HCT116 (cell line): ENCODE results near the gene ZFYVE27. TPM values are rescaled to one million over a fixed set of nuclear protein-coding genes. Genes with fewer than 3 reads are reported as not detected.

Experiments used
- ATAC-seq: fragments of 200-7000 bp; cut with Tn5 transposase; 2 replicates; pipeline ENCODE4 v1.9.1; 2020; ENCODE audit warnings: mild to moderate bottlenecking, moderate library complexity
- BruUV-seq: library from RNA; stranded (reverse); fragments of 400-500 nt; replicated peaks from 2 replicates; lab custom pipeline; 2021; lab: Mats Ljungman, UMichigan
- CTCF ChIA-PET: fragments of 300-600 bp; sonication (Branson Sonifier 250); formaldehyde crosslinking; loops from one replicate; lab custom pipeline; 2021; ENCODE audit warnings: antibody characterized with exemption; lab: Charles Lee
- POLR2A ChIA-PET: fragments of 300-600, 350-600 bp; sonication (Branson Sonifier 250); formaldehyde crosslinking; loops from one replicate; lab custom pipeline; 2021; ENCODE audit warnings: antibody characterized with exemption; lab: Charles Lee
- RAD21 ChIA-PET, 2 experiments: fragments of 300-600 bp; sonication (Branson Sonifier 250); formaldehyde crosslinking; loops; one replicate each; lab custom pipeline; 2023; ENCODE audit warnings: low total read pairs in 2 of 2; ENCODE audit not compliant: uncharacterized antibody in 2 of 2, unreplicated experiment in 2 of 2, low non-redundant PET in 1 of 2; lab: Charles Lee
- DNase-seq: peaks from one replicate; pipeline ENCODE4 v3.0.0-alpha.2; 2010; ENCODE audit warnings: low read depth, low spot score
- H2AFZ ChIP-seq: fragments of 200-600 bp; shearing (Covaris generic), sonication (generic); 2 replicates; pipeline ENCODE4 v1.6.1; 2017; ENCODE audit warnings: low read depth, mixed run types, mixed read lengths, antibody characterized with exemption, low read length; ENCODE audit not compliant: poor library complexity, severe bottlenecking
- H3K27ac ChIP-seq: 2 replicates; pipeline ENCODE4 v1.5.1; 2012; ENCODE audit warnings: low read depth, low read length
- H3K27me3 ChIP-seq: fragments of 200-600 bp; sonication (generic); 2 replicates; pipeline ENCODE4 v1.6.1; 2016; ENCODE audit warnings: mixed run types, low read length, mixed read lengths; ENCODE audit not compliant: insufficient read depth
- H3K36me3 ChIP-seq, 2 experiments: fragments of 200-500 bp in 1 of 2; fragments of 200-600 bp in 1 of 2; sonication (Bioruptor generic) in 1 of 2; sonication (generic) in 1 of 2; 2 replicates each; pipeline versions ENCODE4 v1.5.1 to v1.6.1; 2014 to 2016; ENCODE audit warnings: low read length in 2 of 2, inconsistent platforms in 1 of 2, mixed read lengths in 1 of 2, mixed run types in 1 of 2; ENCODE audit not compliant: insufficient read depth in 2 of 2, control insufficient read depth in 1 of 2
- H3K4me1 ChIP-seq, 2 experiments: fragments of 200-600 bp in 1 of 2; sonication (generic) in 1 of 2; 2 replicates each; pipeline versions ENCODE4 v1.5.1 to v1.6.1; 2012 to 2017; ENCODE audit warnings: low read length in 2 of 2, inconsistent platforms in 1 of 2, mild to moderate bottlenecking in 1 of 2, mixed read lengths in 1 of 2, mixed run types in 1 of 2, moderate library complexity in 1 of 2; ENCODE audit not compliant: insufficient read depth in 2 of 2, control insufficient read depth in 1 of 2
- H3K4me2 ChIP-seq: fragments of 200-600 bp; sonication (generic); 2 replicates; pipeline ENCODE4 v1.6.1; 2017; ENCODE audit warnings: mixed run types, low read length, mixed read lengths
- H3K4me3 ChIP-seq, 2 experiments: fragments of 200-600 bp in 1 of 2; sonication (generic) in 1 of 2; replicated peaks in 1 of 2; 2 replicates each; pipeline ENCODE4 v1.5.1; 2011 to 2016; ENCODE audit warnings: low read length in 2 of 2, control low read depth in 1 of 2, low read depth in 1 of 2, mild to moderate bottlenecking in 1 of 2, mixed read lengths in 1 of 2, mixed run types in 1 of 2
- H3K79me2 ChIP-seq: fragments of 200-600 bp; sonication (generic); 2 replicates; pipeline ENCODE4 v1.6.1; 2017; ENCODE audit warnings: mild to moderate bottlenecking, mixed run types, low read length, moderate library complexity, mixed read lengths; ENCODE audit not compliant: insufficient read depth
- H3K9ac ChIP-seq: fragments of 200-600 bp; sonication (generic); 2 replicates; pipeline ENCODE4 v1.6.1; 2016; ENCODE audit warnings: low read length, mixed read lengths
- H3K9me2 ChIP-seq: fragments of 200-600 bp; sonication (generic), shearing (Covaris generic); 2 replicates; pipeline ENCODE4 v1.6.1; 2017; ENCODE audit warnings: mixed run types, mild to moderate bottlenecking, moderate library complexity; ENCODE audit not compliant: insufficient read depth
- H3K9me3 ChIP-seq, 2 experiments: fragments of 200-500 bp in 1 of 2; fragments of 200-600 bp in 1 of 2; sonication (Bioruptor generic) in 1 of 2; sonication (generic) in 1 of 2; 2 replicates each; pipeline ENCODE4 v1.6.1; 2014 to 2017; ENCODE audit warnings: low read length in 2 of 2, mixed read lengths in 2 of 2, inconsistent platforms in 1 of 2, low read depth in 1 of 2, mild to moderate bottlenecking in 1 of 2, mixed run types in 1 of 2, moderate library complexity in 1 of 2; ENCODE audit not compliant: control insufficient read depth in 1 of 2, insufficient read depth in 1 of 2
- H4K20me1 ChIP-seq: fragments of 200-600 bp; sonication (generic), shearing (Covaris generic); 2 replicates; pipeline ENCODE4 v1.6.1; 2017; ENCODE audit warnings: mixed run types, mild to moderate bottlenecking, moderate library complexity; ENCODE audit not compliant: insufficient read depth
- CTCF ChIP-seq, 3 experiments: fragments of 200-600 bp in 1 of 3; sonication (generic) in 1 of 3; IDR thresholded peaks in 2 of 3; conservative IDR thresholded peaks in 1 of 3; 2 replicates each; pipeline ENCODE4 v1.5.1; 2012 to 2017; ENCODE audit warnings: low read depth in 2 of 3, low read length in 2 of 3, antibody characterized with exemption in 1 of 3, borderline replicate concordance in 1 of 3, control low read depth in 1 of 3, mild to moderate bottlenecking in 1 of 3, mixed read lengths in 1 of 3, mixed run types in 1 of 3, moderate library complexity in 1 of 3; ENCODE audit not compliant: insufficient read depth in 1 of 3
- EGR1 ChIP-seq: IDR thresholded peaks from 2 replicates; pipeline ENCODE4 v1.6.1; 2012; ENCODE audit warnings: low read depth
- MAX ChIP-seq: IDR thresholded peaks from 2 replicates; pipeline ENCODE4 v1.6.1; 2012
- POLR2A ChIP-seq: IDR thresholded peaks from 2 replicates; pipeline ENCODE4 v1.7.0; 2011; ENCODE audit warnings: borderline replicate concordance; ENCODE audit not compliant: insufficient read depth, insufficient read length; ENCODE audit errors: extremely low read depth
- POLR2AphosphoS5 ChIP-seq: IDR thresholded peaks from 2 replicates; pipeline ENCODE4 v1.6.1; 2011; ENCODE audit warnings: mild to moderate bottlenecking, low read depth, low read length, moderate library complexity
- SIN3A ChIP-seq: IDR thresholded peaks from 2 replicates; pipeline ENCODE4 v1.6.1; 2012; ENCODE audit warnings: low read depth
- ZFX ChIP-seq: fragments of 450-650 bp; IDR thresholded peaks from 2 replicates; pipeline ENCODE4 v1.6.1; 2017
- intact Hi-C: fragments of 100-400 bp; cut with micrococcal nuclease; formaldehyde crosslinking; loops from 2 replicates; pipeline ENCODE4 v1.10.0; 2022
- total RNA-seq: library from RNA; stranded (reverse); gene quantifications from one replicate; pipeline ENCODE4 v1.2.1, GENCODE V29; 2021; ENCODE audit not compliant: unreplicated experiment

Gene ZFYVE27
- total RNA-seq, 1 experiment from 2014 or later: 28.4 TPM

- BruUV-seq: no TSS peak
- intact Hi-C loops: no loop called here
- RAD21 ChIA-PET: interaction anchor here in 1 of 2 experiments (0.6 kb wide), 1 partner anchor 15 kb away, joined by 3 read pairs; no protein-coding TSS in a partner anchor
These were observed 25.9 kb downstream of the ZFYVE27 start for GRCh38 chr10:97762816-97763215.

More at GRCh38 chr10:97762816-97763215, 25.9 kb downstream of the ZFYVE27 start:
- Histone ChIP-seq H3K27ac (no peak overlapping the region), H3K9me2 (no peaks in the 10 kb centered on the region), H3K9ac (no peak overlapping the region), H3K4me3 (no peak overlapping the region), H2AFZ (no peak overlapping the region)
- POLR2A ChIA-PET: no interaction called here
- CTCF ChIA-PET: interaction anchor here (0.7 kb wide), 1 partner anchor 142 kb away, joined by 3 read pairs; no protein-coding TSS in a partner anchor
- TF ChIP-seq CTCF (IDR thresholded peaks at IDR 0.05 in 2 of 3, conservative IDR thresholded peaks at IDR 0.05 in 1 of 3; ENCODE audit: borderline replicate concordance in 1 of 3, insufficient read depth in 1 of 3, low read depth in 2 of 3, low read length in 2 of 3): no peak
- TF ChIP-seq MAX: no peak
- TF ChIP-seq SIN3A: no peak
- no peak for TF ChIP-seq ZFX
- TF ChIP-seq EGR1: no peak
- no peak for TF ChIP-seq POLR2AphosphoS5
- TF ChIP-seq POLR2A: no peak
- TF ChIP-seq, all 23 proteins: peak for 0
- Histone ChIP-seq H3K36me3 (peaks cover 10 to 20% of the 10 kb centered on the region in 2 experiments; a peak in 3 of 4 replicates), H3K4me2 (no peak overlapping the region), H3K79me2 (no peaks in the 10 kb centered on the region), H3K9me3 (no peaks in the 10 kb centered on the region), H4K20me1 (no peaks in the 10 kb centered on the region), H3K4me1 (peaks cover 2 to 4% of the 10 kb centered on the region in 2 experiments; a peak in 3 of 4 replicates), H3K27me3 (no peaks in the 10 kb centered on the region)
- ATAC-seq (no peak), DNase-seq (no peak)
